ENCODE data around the gene ZNF500.

ZNF500 gene

GRCh38 chr16:4783951-4784336 is 17.0 kb upstream of the ZNF500 start:
- no peak for TF ChIP-seq CTCF (IDR thresholded peaks at IDR 0.05; ENCODE audit: low read depth, low read length, missing control alignments)
- no peak overlapping the region for H3K4me3 ChIP-seq (ENCODE audit: low read depth, low read length)
- in situ Hi-C loops (cut with HindIII; ENCODE audit: low sequenced_read_pairs) = no loop called here
- DNase-seq (ENCODE audit: low read depth) = no peak

- in situ Hi-C loops (cut with HindIII; ENCODE audit: low sequenced_read_pairs) = no loop called here
- no peak for DNase-seq (ENCODE audit: low read depth)
These were observed 16.4 kb upstream of the ZNF500 start for GRCh38 chr16:4783251-4783950.

GRCh38 chr16:4780235-4780634 is 13.3 kb upstream of the ZNF500 start:
- in situ Hi-C loops (cut with HindIII; ENCODE audit: low sequenced_read_pairs) = no loop called here

More at GRCh38 chr16:4783251-4783950, 16.4 kb upstream of the ZNF500 start:
- TF ChIP-seq CTCF (IDR thresholded peaks at IDR 0.05; ENCODE audit: low read depth, low read length, missing control alignments) = no peak
- no peak overlapping the region for H3K4me3 ChIP-seq (ENCODE audit: low read depth, low read length)

GRCh38 chr16:4778050-4778392 is 11.1 kb upstream of the ZNF500 start:
- no peak for DNase-seq (ENCODE audit: low read depth)
- in situ Hi-C loops (cut with HindIII; ENCODE audit: low sequenced_read_pairs) = no loop called here
- H3K4me3 ChIP-seq (ENCODE audit: low read depth, low read length) = no peak overlapping the region
- TF ChIP-seq CTCF (IDR thresholded peaks at IDR 0.05; ENCODE audit: low read depth, low read length, missing control alignments) = no peak

More at GRCh38 chr16:4780235-4780634, 13.3 kb upstream of the ZNF500 start:
- H3K4me3 ChIP-seq (ENCODE audit: low read depth, low read length) = no peak overlapping the region
- DNase-seq (ENCODE audit: low read depth) = no peak
- no peak for TF ChIP-seq CTCF (IDR thresholded peaks at IDR 0.05; ENCODE audit: low read depth, low read length, missing control alignments)

- no peak overlapping the region for H3K4me3 ChIP-seq (ENCODE audit: low read depth, low read length)
- DNase-seq (ENCODE audit: low read depth) = no peak
- in situ Hi-C loops (cut with HindIII; ENCODE audit: low sequenced_read_pairs) = no loop called here
- TF ChIP-seq CTCF (IDR thresholded peaks at IDR 0.05; ENCODE audit: low read depth, low read length, missing control alignments) = no peak
These were observed 10.5 kb upstream of the ZNF500 start for GRCh38 chr16:4777339-4778049.

GRCh38 chr16:4776141-4776705 is 9.3 kb upstream of the ZNF500 start:
- DNase-seq (ENCODE audit: low read depth) = no peak
- H3K4me3 ChIP-seq (ENCODE audit: low read depth, low read length) = no peak overlapping the region
- no peak for TF ChIP-seq CTCF (IDR thresholded peaks at IDR 0.05; ENCODE audit: low read depth, low read length, missing control alignments)
- in situ Hi-C loops (cut with HindIII; ENCODE audit: low sequenced_read_pairs) = no loop called here
